GM19467 (cell line): ENCODE measurements around the gene RIPPLY3.
"Not testable (repeated sequence)": the region's sequence is repeated elsewhere in the genome, so short reads cannot be mapped to it uniquely, and the experiment has no call there.

Source experiments
- ATAC-seq: cut with Tn5 transposase; IDR thresholded peaks from one replicate; pipeline ENCODE4 v1.9.1; 2021; ENCODE audit warnings: mild to moderate bottlenecking, moderate library complexity; ENCODE audit not compliant: unreplicated experiment

RIPPLY3 gene

GRCh38 chr21:37008724-37009123, 2.2 kb downstream of the RIPPLY3 start:
- ATAC-seq = no peak

GRCh38 chr21:37009740-37010341, 3.3 kb downstream of the RIPPLY3 start:
- peak; percentile 98 for ATAC-seq

GRCh38 chr21:37017951-37018679, 11.6 kb downstream of the RIPPLY3 start:
- no peak for ATAC-seq

- no peak for ATAC-seq
Observed at GRCh38 chr21:37026499-37026898, 20.0 kb downstream of the RIPPLY3 start.

GRCh38 chr21:37028570-37028969, 22.1 kb downstream of the RIPPLY3 start:
- ATAC-seq = no peak

- no peak for ATAC-seq
Observed at GRCh38 chr21:37030864-37031263, 24.4 kb downstream of the RIPPLY3 start.

GRCh38 chr21:37032293-37032692, 25.8 kb downstream of the RIPPLY3 start:
- ATAC-seq = no peak

- no peak for ATAC-seq
Observed at GRCh38 chr21:37032877-37033471, 26.5 kb downstream of the RIPPLY3 start.

GRCh38 chr21:37034394-37034793, 27.9 kb downstream of the RIPPLY3 start:
- ATAC-seq = not testable (repeated sequence)

- ATAC-seq = no peak
Observed at GRCh38 chr21:37036177-37036576, 29.7 kb downstream of the RIPPLY3 start.

GRCh38 chr21:37039411-37040075, 33.0 kb downstream of the RIPPLY3 start:
- ATAC-seq = no peak

GRCh38 chr21:37040212-37040611, 33.7 kb downstream of the RIPPLY3 start:
- ATAC-seq = no peak

- no peak for ATAC-seq
Observed at GRCh38 chr21:37041706-37042271, 35.3 kb downstream of the RIPPLY3 start.

- no peak for ATAC-seq
Observed at GRCh38 chr21:37043818-37044217, 37.3 kb downstream of the RIPPLY3 start.

GRCh38 chr21:37044643-37045042, 38.1 kb downstream of the RIPPLY3 start:
- ATAC-seq = no peak

- no peak for ATAC-seq
Observed at GRCh38 chr21:37045149-37045548, 38.6 kb downstream of the RIPPLY3 start.

GRCh38 chr21:37045556-37045955, 39.1 kb downstream of the RIPPLY3 start:
- ATAC-seq = no peak

- ATAC-seq = no peak
Observed at GRCh38 chr21:37047079-37047478, 40.6 kb downstream of the RIPPLY3 start.

- ATAC-seq = not testable (repeated sequence)
Observed at GRCh38 chr21:37049741-37050140, 43.2 kb downstream of the RIPPLY3 start.

GRCh38 chr21:37055271-37055855, 48.9 kb downstream of the RIPPLY3 start:
- ATAC-seq = no peak

GRCh38 chr21:37057614-37058013, 51.1 kb downstream of the RIPPLY3 start:
- no peak for ATAC-seq
